H9 (cell line): ENCODE data around the gene SMIM15. TPM values are rescaled to one million over a fixed set of nuclear protein-coding genes. Genes with fewer than 3 reads are reported as not detected.

Source experiments
- DNase-seq: peaks from one replicate; pipeline ENCODE4 v3.0.0-alpha.2; 2017
- H2AFZ ChIP-seq: one replicate; pipeline ENCODE4 v1.6.1; 2013; ENCODE audit warnings: mild to moderate bottlenecking, low read length, control low read depth, moderate library complexity
- H2AK5ac ChIP-seq: 2 replicates; pipeline ENCODE4 v1.6.1; 2013; ENCODE audit warnings: low read length, control low read depth, mixed read lengths; ENCODE audit not compliant: insufficient read length
- H2BK120ac ChIP-seq: one replicate; pipeline ENCODE4 v1.6.1; 2013; ENCODE audit warnings: low read depth, mild to moderate bottlenecking, low read length, control low read depth, inconsistent platforms; ENCODE audit not compliant: poor library complexity, severe bottlenecking
- H2BK12ac ChIP-seq: 2 replicates; pipeline ENCODE4 v1.6.1; 2013; ENCODE audit warnings: low read length, control low read depth, mixed read lengths, low read depth; ENCODE audit not compliant: insufficient read length
- H2BK15ac ChIP-seq: 2 replicates; pipeline ENCODE4 v1.6.1; 2013; ENCODE audit warnings: low read depth, low read length, control low read depth
- H2BK20ac ChIP-seq: one replicate; pipeline ENCODE4 v1.6.1; 2013; ENCODE audit warnings: low read depth, mild to moderate bottlenecking, low read length, control low read depth, inconsistent platforms; ENCODE audit not compliant: poor library complexity, severe bottlenecking
- H2BK5ac ChIP-seq: 2 replicates; pipeline ENCODE4 v1.6.1; 2013; ENCODE audit warnings: low read length, control low read depth, mixed read lengths; ENCODE audit not compliant: insufficient read length
- H3K14ac ChIP-seq: 2 replicates; pipeline ENCODE4 v1.6.1; 2013; ENCODE audit warnings: low read length, control low read depth; ENCODE audit not compliant: insufficient read depth
- H3K18ac ChIP-seq: 2 replicates; pipeline ENCODE4 v1.6.1; 2013; ENCODE audit warnings: low read depth, mild to moderate bottlenecking, mixed read lengths, low read length, control low read depth; ENCODE audit not compliant: insufficient read length
- H3K23ac ChIP-seq: 2 replicates; pipeline ENCODE4 v1.6.1; 2013; ENCODE audit warnings: low read length, control low read depth, mixed read lengths, low read depth; ENCODE audit not compliant: insufficient read length
- H3K23me2 ChIP-seq: 2 replicates; pipeline ENCODE4 v1.6.1; 2013; ENCODE audit warnings: low read depth, mild to moderate bottlenecking, mixed read lengths, low read length, control low read depth; ENCODE audit not compliant: insufficient read length, poor library complexity, severe bottlenecking
- H3K27ac ChIP-seq: 2 replicates; pipeline ENCODE4 v1.5.1; 2013; ENCODE audit warnings: low read length, control low read depth, mixed read lengths, low read depth; ENCODE audit not compliant: insufficient read length
- H3K27me3 ChIP-seq: 2 replicates; pipeline ENCODE4 v1.6.1; 2013; ENCODE audit warnings: low read length, control low read depth, inconsistent platforms; ENCODE audit not compliant: insufficient read depth
- H3K4ac ChIP-seq: 2 replicates; pipeline ENCODE4 v1.6.1; 2013; ENCODE audit warnings: low read depth, mild to moderate bottlenecking, control low read depth, inconsistent platforms, low read length, moderate library complexity
- H3K4me1 ChIP-seq: 2 replicates; pipeline ENCODE4 v1.6.1; 2013; ENCODE audit warnings: low read length, control low read depth, inconsistent platforms; ENCODE audit not compliant: insufficient read depth
- H3K4me2 ChIP-seq: 2 replicates; pipeline ENCODE4 v1.6.1; 2013; ENCODE audit warnings: low read length, control low read depth, mixed read lengths; ENCODE audit not compliant: insufficient read length, insufficient read depth
- H3K56ac ChIP-seq: 2 replicates; pipeline ENCODE4 v1.6.1; 2013; ENCODE audit warnings: low read depth, mild to moderate bottlenecking, mixed read lengths, low read length, control low read depth; ENCODE audit not compliant: insufficient read length
- H3K79me1 ChIP-seq: 2 replicates; pipeline ENCODE4 v1.6.1; 2013; ENCODE audit warnings: low read depth, mild to moderate bottlenecking, moderate library complexity, low read length, control low read depth, inconsistent platforms; ENCODE audit not compliant: insufficient read depth, poor library complexity, severe bottlenecking
- H3K79me2 ChIP-seq: 2 replicates; pipeline ENCODE4 v1.6.1; 2013; ENCODE audit warnings: low read length, control low read depth, inconsistent platforms; ENCODE audit not compliant: insufficient read depth
- H3K9ac ChIP-seq: 2 replicates; pipeline ENCODE4 v1.6.1; 2013; ENCODE audit warnings: low read length, control low read depth, mixed read lengths; ENCODE audit not compliant: insufficient read length; ENCODE audit errors: extremely low read depth
- H3K9me3 ChIP-seq: one replicate; pipeline ENCODE4 v1.6.1; 2013; ENCODE audit warnings: low read depth, low read length, inconsistent platforms; ENCODE audit not compliant: control insufficient read depth
- H3T11ph ChIP-seq: one replicate; pipeline ENCODE4 v1.6.1; 2013; ENCODE audit warnings: mild to moderate bottlenecking, low read length, control low read depth, inconsistent platforms
- H4K20me1 ChIP-seq: one replicate; pipeline ENCODE4 v1.6.1; 2013; ENCODE audit not compliant: control insufficient read depth, insufficient read length, insufficient read depth
- H4K5ac ChIP-seq: 2 replicates; pipeline ENCODE4 v1.6.1; 2013; ENCODE audit warnings: low read depth, mild to moderate bottlenecking, mixed read lengths, low read length, control low read depth; ENCODE audit not compliant: insufficient read length
- H4K8ac ChIP-seq: replicated peaks from 2 replicates; pipeline ENCODE4 v1.6.1; 2013; ENCODE audit warnings: low read length, control low read depth, mixed read lengths, low read depth; ENCODE audit not compliant: insufficient read length
- H4K91ac ChIP-seq: 2 replicates; pipeline ENCODE4 v1.6.1; 2013; ENCODE audit warnings: low read depth, mild to moderate bottlenecking, moderate library complexity, mixed read lengths, low read length, control low read depth; ENCODE audit not compliant: insufficient read length
- H3K27ac Mint-ChIP-seq, 3 experiments: 2 replicates in 2 of 3; 3 replicates in 1 of 3; pipeline ENCODE4 v1.8.0; 2020 to 2021; ENCODE audit warnings: mixed read lengths in 3 of 3, mild to moderate bottlenecking in 1 of 3, moderate library complexity in 1 of 3
- H3K27me3 Mint-ChIP-seq: 2 replicates; pipeline ENCODE4 v1.8.0; 2021; ENCODE audit warnings: low read depth, mild to moderate bottlenecking, moderate library complexity, mixed read lengths
- H3K36me3 Mint-ChIP-seq, 3 experiments: 2 replicates in 2 of 3; 3 replicates in 1 of 3; pipeline ENCODE4 v1.8.0; 2020 to 2021; ENCODE audit warnings: low read depth in 3 of 3, mixed read lengths in 3 of 3; ENCODE audit not compliant: insufficient read depth in 1 of 3
- H3K4me1 Mint-ChIP-seq, 2 experiments: 2 replicates each; pipeline ENCODE4 v1.8.0; 2020; ENCODE audit warnings: mixed read lengths in 2 of 2
- H3K4me3 Mint-ChIP-seq, 2 experiments: 2 replicates in 1 of 2; 3 replicates in 1 of 2; pipeline ENCODE4 v1.8.0; 2020 to 2021; ENCODE audit warnings: mild to moderate bottlenecking in 2 of 2, mixed read lengths in 2 of 2, moderate library complexity in 1 of 2
- H3K9me3 Mint-ChIP-seq, 2 experiments: 2 replicates in 1 of 2; 3 replicates in 1 of 2; pipeline ENCODE4 v1.8.0; 2020; ENCODE audit warnings: mild to moderate bottlenecking in 2 of 2, mixed read lengths in 2 of 2, moderate library complexity in 1 of 2
- CTCF ChIP-seq: fragments of 200-600 bp; sonication (generic); conservative IDR thresholded peaks from 3 replicates; pipeline ENCODE4 v1.8.0; 2021; ENCODE audit warnings: antibody characterized with exemption, mild to moderate bottlenecking
- total RNA-seq: library from RNA; stranded (reverse); gene quantifications from 2 replicates; pipeline ENCODE4 v1.2.1, GENCODE V29; 2021

Gene SMIM15
- total RNA-seq, 1 experiment from 2014 or later: 75.3 TPM

DNA sequence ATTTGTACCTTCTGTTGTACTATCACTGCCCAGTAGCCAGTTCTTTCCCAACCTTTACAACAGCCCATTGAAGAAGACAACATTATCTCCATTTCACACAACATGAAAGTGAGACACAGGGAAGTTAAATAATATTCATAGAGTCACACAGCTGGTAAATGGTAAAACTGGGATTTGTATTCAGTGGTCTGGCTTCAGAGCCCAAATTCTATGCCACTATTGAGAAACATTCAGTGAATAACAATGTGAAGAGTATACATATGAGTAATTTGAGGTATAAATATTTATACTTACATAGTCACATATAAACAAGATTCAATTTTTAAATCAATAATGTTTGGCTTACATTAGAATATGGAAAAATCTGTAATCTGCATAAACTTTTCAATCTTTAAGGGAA lies 13.8 kb downstream of the SMIM15 start:
- no peak overlapping the region for H2AFZ ChIP-seq
- H3K27me3 Mint-ChIP-seq: no peaks in the 10 kb centered on the region
- no peak for TF ChIP-seq CTCF
- H3K4me2 ChIP-seq: no peak overlapping the region
- H2AK5ac ChIP-seq: no peak overlapping the region
- no peak overlapping the region for H3K4ac ChIP-seq
- H2BK20ac ChIP-seq: no peak overlapping the region
- no peak overlapping the region for H3T11ph ChIP-seq
- H3K23ac ChIP-seq: no peak overlapping the region
- no peak overlapping the region for H3K18ac ChIP-seq
- no peak overlapping the region for H3K27ac Mint-ChIP-seq
- H3K9me3 Mint-ChIP-seq: no peaks in the 10 kb centered on the region
- no peak overlapping the region for H4K8ac ChIP-seq
- no peak overlapping the region for H3K56ac ChIP-seq
- H3K14ac ChIP-seq: no peak overlapping the region
- no peaks in the 10 kb centered on the region for H3K79me2 ChIP-seq
- H2BK12ac ChIP-seq: no peak overlapping the region
- no peaks in the 10 kb centered on the region for H4K20me1 ChIP-seq
- H3K4me1 ChIP-seq: no peaks in the 10 kb centered on the region
- H3K9me3 ChIP-seq: no peaks in the 10 kb centered on the region
- H3K23me2 ChIP-seq: no peaks in the 10 kb centered on the region
- H4K91ac ChIP-seq: no peak overlapping the region
- H3K9ac ChIP-seq: no peak overlapping the region
- no peak overlapping the region for H3K27ac ChIP-seq
- no peak overlapping the region for H3K4me3 Mint-ChIP-seq
- no peaks in the 10 kb centered on the region for H3K27me3 ChIP-seq
- no peaks in the 10 kb centered on the region for H3K79me1 ChIP-seq
- no peak overlapping the region for H2BK15ac ChIP-seq
- H3K4me1 Mint-ChIP-seq: no peaks in the 10 kb centered on the region
- no peak overlapping the region for H2BK120ac ChIP-seq
- no peak overlapping the region for H4K5ac ChIP-seq
- H2BK5ac ChIP-seq: no peak overlapping the region
- H3K36me3 Mint-ChIP-seq: no peaks in the 10 kb centered on the region
- DNase-seq: no peak
